Measurements from ENCODE around the gene C2orf68. TPM values are rescaled to one million over a fixed set of nuclear protein-coding genes. Genes with fewer than 3 reads are reported as not detected.

C2orf68 gene
- total and polyA plus RNA-seq, 2 of the 8 experiments (the other 6 are each of a cell fraction or from before 2014, with no cell fraction given): 46.3 to 49.4 TPM

DNA sequence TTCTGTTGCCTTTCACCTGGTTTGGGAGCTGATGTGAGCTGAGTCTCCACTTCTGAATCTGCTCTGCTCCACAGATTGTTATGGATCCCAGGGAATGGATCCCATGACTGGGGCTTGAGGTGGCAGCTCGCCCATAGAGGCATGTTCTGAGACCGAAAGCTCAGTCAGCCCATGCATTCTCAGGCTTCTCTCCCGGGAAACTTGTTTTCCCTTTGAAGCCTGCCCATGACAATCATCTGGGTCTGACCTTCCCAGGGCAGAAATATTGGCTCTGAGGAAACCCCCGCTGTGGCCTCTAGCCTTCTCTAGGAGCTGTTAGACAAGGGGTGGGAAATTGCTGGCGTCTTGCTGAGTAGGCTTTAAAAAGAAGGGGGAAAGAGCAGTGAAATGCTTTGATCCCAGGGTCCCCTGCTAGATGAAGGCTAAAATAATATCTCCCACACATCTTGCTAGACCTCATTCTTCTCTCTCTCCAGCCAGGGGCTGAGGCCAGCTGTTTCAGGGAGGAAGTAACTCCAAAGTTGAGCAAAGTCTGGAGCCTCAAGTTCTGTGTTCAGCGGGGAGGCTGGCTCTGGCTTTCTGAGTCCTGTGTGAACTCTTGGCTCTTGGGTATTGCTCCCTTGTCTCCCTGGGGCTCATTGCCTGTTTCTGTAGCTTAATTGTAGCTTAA is 32.5 kb downstream of the C2orf68 start:
- FAIRE-seq (no peak), DNase-seq (ENCODE audit: low read depth in 1 of 2, low spot score in 2 of 2) (no peak)
- ChIA-PET POLR2A (ENCODE audit: partially characterized antibody) (interaction anchor here (0.6 to 4.1 kb wide), 8 partner anchors 15 to 250 kb away, joined by 3 to 28 read pairs (median 4); partner anchors contain the start of genes RNF181 and TMEM150A), CTCF (ENCODE audit: partially characterized antibody) (interaction anchor here (0.5 to 1.4 kb wide), 3 partner anchors 21 to 160 kb away, joined by 3 to 4 read pairs (median 3); no protein-coding TSS in a partner anchor)
- Histone ChIP-seq H3K27ac (ENCODE audit: low read depth, low read length) (no peak overlapping the region), H2BK120ac (replicated peaks; ENCODE audit: low read depth, low read length) (no peak overlapping the region), H2AFZ (ENCODE audit: low read length) (no peak overlapping the region), H3K18ac (ENCODE audit: extremely low read depth, low read length) (no peak overlapping the region), H3K23me2 (ENCODE audit: low read depth, low read length) (peaks cover 5% of the 10 kb centered on the region; the same call in 1 of the 2 replicates), H3K9me3 (ENCODE audit: insufficient read depth in 2 of 2, low read depth in 1 of 2, low read length in 1 of 2) (no peaks in the 10 kb centered on the region), H3K9ac (replicated peaks in 1 of 4; ENCODE audit: extremely low read depth in 1 of 4, low read depth in 3 of 4, low read length in 3 of 4) (no peak overlapping the region), H3K23ac (ENCODE audit: insufficient read length) (no peak overlapping the region), H3K36me3 (ENCODE audit: control insufficient read depth in 2 of 4, insufficient read depth in 4 of 4, low read length in 3 of 4) (no peaks in the 10 kb centered on the region), H3K14ac (ENCODE audit: insufficient read length) (no peak overlapping the region), H4K8ac (ENCODE audit: extremely low read depth, insufficient read depth, low read length) (no peak overlapping the region), H2BK5ac (ENCODE audit: low read depth, low read length) (no peak overlapping the region), H3K27me3 (replicated peaks in 1 of 4; ENCODE audit: control insufficient read depth in 3 of 4, extremely low read depth in 1 of 4, insufficient read depth in 3 of 4, low read length in 3 of 4) (peaks cover 3 to 17% (median 10%) of the 10 kb centered on the region in 4 experiments; a peak in 6 of 7 replicates), H3K79me2 (ENCODE audit: control insufficient read depth in 1 of 2, insufficient read depth in 2 of 2, low read length in 2 of 2) (no peaks in the 10 kb centered on the region), H3K4ac (replicated peaks; ENCODE audit: insufficient read length, low read depth, low read length) (no peak overlapping the region), H3K4me2 (ENCODE audit: insufficient read depth in 1 of 2, low read depth in 2 of 2, low read length in 2 of 2) (0 out of 4 replicates have a peak overlapping the region, but pooled peaks of 1 of the 2 experiments have one; percentile 1), H3K56ac (replicated peaks; ENCODE audit: insufficient read length, low read depth, low read length) (no peak overlapping the region), H2BK20ac (ENCODE audit: low read length) (no peak overlapping the region), H3K79me1 (ENCODE audit: low read depth, low read length) (no peaks in the 10 kb centered on the region; the same call in 1 of the 2 replicates), H2BK12ac (ENCODE audit: low read depth, low read length) (no peak overlapping the region), H3K4me1 (replicated peaks in 1 of 4; ENCODE audit: control insufficient read depth in 3 of 4, insufficient read depth in 4 of 4, low read length in 3 of 4) (peaks cover 2 to 13% (median 7%) of the 10 kb centered on the region in 4 experiments), H2BK15ac (ENCODE audit: low read length) (no peak overlapping the region), H3K4me3 (ENCODE audit: extremely low read depth in 1 of 4, insufficient read depth in 2 of 4, low read depth in 3 of 4, low read length in 4 of 4) (no peak overlapping the region), H2AK5ac (ENCODE audit: low read depth, low read length) (no peak overlapping the region), H4K5ac (ENCODE audit: insufficient read length, low read depth, low read length) (no peak overlapping the region), H4K20me1 (replicated peaks in 1 of 2; ENCODE audit: control insufficient read depth in 1 of 2, insufficient read depth in 2 of 2, low read length in 2 of 2) (no peaks in the 10 kb centered on the region), H4K91ac (replicated peaks; ENCODE audit: insufficient read length, low read length) (no peak overlapping the region)
- TF ChIP-seq CBX8 (IDR thresholded peaks at IDR 0.05; ENCODE audit: borderline replicate concordance, low read depth, low read length) (no peak), JUND (IDR thresholded peaks at IDR 0.05; ENCODE audit: low read length) (no peak), TBP (IDR thresholded peaks at IDR 0.05; ENCODE audit: low read depth, low read length) (no peak), GABPA (IDR thresholded peaks at IDR 0.05; ENCODE audit: borderline replicate concordance, insufficient read depth, low read length) (no peak), TCF12 (IDR thresholded peaks at IDR 0.05; ENCODE audit: low read depth, low read length) (no peak), CHD1 (IDR thresholded peaks at IDR 0.05; ENCODE audit: low read depth, low read length) (no peak)
- TF ChIP-seq, protein P1, sequence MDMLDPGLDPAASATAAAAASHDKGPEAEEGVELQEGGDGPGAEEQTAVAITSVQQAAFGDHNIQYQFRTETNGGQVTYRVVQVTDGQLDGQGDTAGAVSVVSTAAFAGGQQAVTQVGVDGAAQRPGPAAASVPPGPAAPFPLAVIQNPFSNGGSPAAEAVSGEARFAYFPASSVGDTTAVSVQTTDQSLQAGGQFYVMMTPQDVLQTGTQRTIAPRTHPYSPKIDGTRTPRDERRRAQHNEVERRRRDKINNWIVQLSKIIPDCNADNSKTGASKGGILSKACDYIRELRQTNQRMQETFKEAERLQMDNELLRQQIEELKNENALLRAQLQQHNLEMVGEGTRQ (IDR thresholded peaks at IDR 0.05; ENCODE audit: low read length): no peak
- WGBS, 2 experiments (ENCODE audit: extremely low coverage in 1 of 2, insufficient coverage in 1 of 2, insufficient read length in 1 of 2, insufficient replicate concordance in 2 of 2, low coverage in 1 of 2, low lambda C conversion rate in 2 of 2, missing lambda C conversion rate in 1 of 2): 71% methylated on average over 6 of the region's 6 CpGs; no CpG with 5 or more reads in 1 of the 2 experiments
